ENCODE measurements around the gene CRKL.

The CRKL gene

GRCh38 chr22:20977019-20977418, 59.8 kb downstream of the CRKL start:
- H4K20me1 ChIP-seq (ENCODE audit: insufficient read depth, low read length) = no peaks in the 10 kb centered on the region
- H2AFZ ChIP-seq (ENCODE audit: low read depth, low read length) = no peak overlapping the region

DNA sequence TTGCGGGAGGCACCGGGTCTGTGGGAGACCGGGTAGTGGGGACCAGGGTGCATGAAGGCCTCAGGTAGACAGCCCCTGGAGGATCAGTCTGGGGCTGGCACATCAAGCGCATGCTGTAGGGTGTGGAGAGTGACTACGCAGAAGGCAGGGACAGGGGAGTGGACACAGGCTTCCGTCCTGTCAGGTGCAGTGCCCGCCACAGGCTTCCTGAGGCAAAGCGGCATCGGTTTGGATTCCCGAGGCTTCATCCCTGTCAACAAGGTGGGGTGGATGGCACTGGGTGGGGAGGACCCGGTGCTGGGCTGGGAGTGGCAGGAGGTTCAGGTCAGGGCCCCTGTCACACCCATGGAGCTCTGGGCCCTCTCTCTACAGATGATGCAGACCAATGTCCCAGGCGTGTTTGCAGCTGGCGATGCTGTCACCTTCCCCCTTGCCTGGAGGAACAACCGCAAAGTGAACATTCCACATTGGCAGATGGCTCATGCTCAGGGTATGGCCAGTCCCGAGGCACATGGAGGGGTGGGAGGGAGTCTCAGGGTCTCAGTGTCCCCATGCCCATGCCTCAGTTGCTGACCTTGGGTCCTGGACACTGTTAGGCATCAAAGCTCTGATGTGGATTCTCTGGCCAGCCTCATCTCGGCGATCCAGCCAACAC, 60.4 kb downstream of the CRKL start:
- H3K4me1 ChIP-seq (ENCODE audit: low read length) = peaks cover 8% of the 10 kb centered on the region

More at GRCh38 chr22:20977019-20977418, 59.8 kb downstream of the CRKL start:
- peaks cover 6% of the 10 kb centered on the region for H3K79me2 ChIP-seq (ENCODE audit: low read length)
- no peaks in the 10 kb centered on the region for H3K9me3 ChIP-seq (ENCODE audit: insufficient read depth, low read length)
- TF ChIP-seq, protein P1, sequence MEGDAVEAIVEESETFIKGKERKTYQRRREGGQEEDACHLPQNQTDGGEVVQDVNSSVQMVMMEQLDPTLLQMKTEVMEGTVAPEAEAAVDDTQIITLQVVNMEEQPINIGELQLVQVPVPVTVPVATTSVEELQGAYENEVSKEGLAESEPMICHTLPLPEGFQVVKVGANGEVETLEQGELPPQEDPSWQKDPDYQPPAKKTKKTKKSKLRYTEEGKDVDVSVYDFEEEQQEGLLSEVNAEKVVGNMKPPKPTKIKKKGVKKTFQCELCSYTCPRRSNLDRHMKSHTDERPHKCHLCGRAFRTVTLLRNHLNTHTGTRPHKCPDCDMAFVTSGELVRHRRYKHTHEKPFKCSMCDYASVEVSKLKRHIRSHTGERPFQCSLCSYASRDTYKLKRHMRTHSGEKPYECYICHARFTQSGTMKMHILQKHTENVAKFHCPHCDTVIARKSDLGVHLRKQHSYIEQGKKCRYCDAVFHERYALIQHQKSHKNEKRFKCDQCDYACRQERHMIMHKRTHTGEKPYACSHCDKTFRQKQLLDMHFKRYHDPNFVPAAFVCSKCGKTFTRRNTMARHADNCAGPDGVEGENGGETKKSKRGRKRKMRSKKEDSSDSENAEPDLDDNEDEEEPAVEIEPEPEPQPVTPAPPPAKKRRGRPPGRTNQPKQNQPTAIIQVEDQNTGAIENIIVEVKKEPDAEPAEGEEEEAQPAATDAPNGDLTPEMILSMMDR (IDR thresholded peaks at IDR 0.05; ENCODE audit: low read depth, low read length) = no peak
- H3K9ac ChIP-seq (ENCODE audit: low read length) = no peak overlapping the region
- H3K27ac ChIP-seq (ENCODE audit: low read length) = no peak overlapping the region
- no peaks in the 10 kb centered on the region for H3K27me3 ChIP-seq (ENCODE audit: low read depth, low read length)
- H3K36me3 ChIP-seq (replicated peaks; ENCODE audit: low read depth, low read length) = no peaks in the 10 kb centered on the region
- peaks cover 12% of the 10 kb centered on the region for H3K4me1 ChIP-seq (ENCODE audit: low read length)
- H3K4me2 ChIP-seq (ENCODE audit: low read length) = no peak overlapping the region
- H3K4me3 ChIP-seq (ENCODE audit: low read length) = no peak overlapping the region

DNA sequence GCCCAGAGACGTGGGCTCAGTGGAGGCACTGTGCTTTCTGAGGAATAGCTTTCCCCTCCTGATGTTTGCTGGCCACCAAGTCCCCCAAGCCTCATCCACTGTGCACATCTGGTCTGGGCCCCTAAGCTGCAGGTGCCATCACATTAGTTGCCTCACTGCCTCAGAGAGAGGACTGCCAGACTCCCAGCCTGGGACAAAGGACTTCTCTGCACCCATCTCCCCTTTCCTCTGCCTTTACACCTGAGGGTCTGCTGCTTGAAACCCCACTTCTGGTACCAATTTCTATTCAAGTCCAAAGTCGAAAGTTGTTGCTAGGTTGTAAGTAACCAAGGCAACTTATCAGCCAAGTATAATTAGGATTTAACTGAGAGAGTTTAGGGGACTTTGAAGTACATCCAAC, 61.2 kb downstream of the CRKL start:
- no peak overlapping the region for H3K4me3 ChIP-seq (ENCODE audit: low read length)

More for the DNA sequence above, 60.4 kb downstream of the CRKL start:
- H3K27ac ChIP-seq (ENCODE audit: low read length) = no peak overlapping the region
- H3K9ac ChIP-seq (ENCODE audit: low read length) = no peak overlapping the region
- no peaks in the 10 kb centered on the region for H3K27me3 ChIP-seq (ENCODE audit: low read depth, low read length)
- H2AFZ ChIP-seq (ENCODE audit: low read depth, low read length) = no peak overlapping the region
- no peak overlapping the region for H3K4me2 ChIP-seq (ENCODE audit: low read length)
- no peaks in the 10 kb centered on the region for H3K9me3 ChIP-seq (ENCODE audit: insufficient read depth, low read length)
- no peaks in the 10 kb centered on the region for H3K36me3 ChIP-seq (replicated peaks; ENCODE audit: low read depth, low read length)
- peaks cover 11% of the 10 kb centered on the region for H3K79me2 ChIP-seq (ENCODE audit: low read length)
- TF ChIP-seq, protein P1 (IDR thresholded peaks at IDR 0.05; ENCODE audit: low read depth, low read length) = no peak
- no peak for TF ChIP-seq EZH2phosphoT487 (IDR thresholded peaks at IDR 0.05; ENCODE audit: low read depth)
- no peak overlapping the region for H3K4me3 ChIP-seq (ENCODE audit: low read length)
- H4K20me1 ChIP-seq (ENCODE audit: insufficient read depth, low read length) = no peaks in the 10 kb centered on the region

DNA sequence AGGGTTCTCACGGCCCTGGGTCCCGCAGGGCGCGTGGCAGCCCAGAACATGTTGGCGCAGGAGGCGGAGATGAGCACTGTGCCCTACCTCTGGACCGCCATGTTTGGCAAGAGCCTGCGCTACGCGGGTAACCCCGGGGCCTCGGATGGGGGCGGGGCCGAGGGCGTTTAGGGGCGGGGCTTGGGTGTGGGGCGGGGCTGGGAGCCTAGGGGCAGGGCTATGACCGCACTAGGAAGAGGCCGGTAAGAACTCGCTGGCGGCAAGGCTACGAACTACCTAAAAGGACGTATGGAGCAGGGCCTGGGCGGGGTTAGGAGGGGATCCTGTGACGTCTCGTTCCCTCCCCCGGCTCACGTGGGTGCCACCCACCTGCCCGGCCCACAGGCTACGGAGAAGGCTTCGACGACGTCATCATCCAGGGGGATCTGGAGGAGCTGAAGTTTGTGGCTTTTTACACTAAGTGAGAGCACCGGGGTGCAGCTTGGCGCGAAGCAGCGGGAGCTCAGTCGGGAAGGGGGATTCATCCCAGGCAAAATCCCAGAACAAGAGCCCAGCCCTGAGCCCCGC, 62.1 kb downstream of the CRKL start:
- Histone ChIP-seq H3K27ac (ENCODE audit: low read length) (no peak overlapping the region), H3K9me3 (ENCODE audit: insufficient read depth, low read length) (no peaks in the 10 kb centered on the region), H4K20me1 (ENCODE audit: insufficient read depth, low read length) (no peaks in the 10 kb centered on the region), H3K79me2 (ENCODE audit: low read length) (peaks cover 20% of the 10 kb centered on the region), H3K4me3 (ENCODE audit: low read length) (no peak overlapping the region), H3K36me3 (replicated peaks; ENCODE audit: low read depth, low read length) (peaks cover 3% of the 10 kb centered on the region), H3K27me3 (ENCODE audit: low read depth, low read length) (no peaks in the 10 kb centered on the region), H3K4me2 (ENCODE audit: low read length) (no peak overlapping the region), H2AFZ (ENCODE audit: low read depth, low read length) (no peak overlapping the region), H3K9ac (ENCODE audit: low read length) (no peak overlapping the region), H3K4me1 (ENCODE audit: low read length) (peaks cover 16% of the 10 kb centered on the region)
- TF ChIP-seq, protein P1 (IDR thresholded peaks at IDR 0.05; ENCODE audit: low read depth, low read length) = no peak
- TF ChIP-seq EZH2phosphoT487 (IDR thresholded peaks at IDR 0.05; ENCODE audit: low read depth) = no peak

More for the DNA sequence above, 61.2 kb downstream of the CRKL start:
- H3K4me2 ChIP-seq (ENCODE audit: low read length) = no peak overlapping the region
- no peak overlapping the region for H3K9ac ChIP-seq (ENCODE audit: low read length)
- no peaks in the 10 kb centered on the region for H3K27me3 ChIP-seq (ENCODE audit: low read depth, low read length)
- peaks cover 19% of the 10 kb centered on the region for H3K79me2 ChIP-seq (ENCODE audit: low read length)
- no peaks in the 10 kb centered on the region for H3K36me3 ChIP-seq (replicated peaks; ENCODE audit: low read depth, low read length)
- H3K9me3 ChIP-seq (ENCODE audit: insufficient read depth, low read length) = no peaks in the 10 kb centered on the region
- H4K20me1 ChIP-seq (ENCODE audit: insufficient read depth, low read length) = no peaks in the 10 kb centered on the region
- peaks cover 15% of the 10 kb centered on the region for H3K4me1 ChIP-seq (ENCODE audit: low read length)
- TF ChIP-seq EZH2phosphoT487 (IDR thresholded peaks at IDR 0.05; ENCODE audit: low read depth) = no peak
- H3K27ac ChIP-seq (ENCODE audit: low read length) = no peak overlapping the region
- H2AFZ ChIP-seq (ENCODE audit: low read depth, low read length) = no peak overlapping the region
